RWPE1 (cell line): ENCODE data around the gene TMEM151A.

Experiments used
- CTCF ChIA-PET: fragments of 350-600 bp; sonication (Branson Sonifier 250); formaldehyde crosslinking; extraction: SDS; loops from one replicate; lab custom pipeline; 2021; lab: Yijun Ruan, JAX
- POLR2A ChIA-PET: fragments of 400-600 bp; formaldehyde crosslinking; extraction: SDS; loops from one replicate; lab custom pipeline; 2020; ENCODE audit warnings: antibody characterized with exemption; ENCODE audit not compliant: low non-redundant PET; lab: Yijun Ruan, JAX
- DNase-seq: peaks from one replicate; pipeline ENCODE4 v3.0.0; 2012; ENCODE audit warnings: low spot score
- H3K27ac ChIP-seq: fragments of 450-650 bp; 2 replicates; pipeline ENCODE4 v1.5.1; 2017
- TF ChIP-seq, protein P1 (sequence below): fragments of 450-650 bp; conservative IDR thresholded peaks from 2 replicates; pipeline ENCODE4 v1.5.1; 2017; ENCODE audit warnings: low read depth, mild to moderate bottlenecking

The TMEM151A gene

DNA sequence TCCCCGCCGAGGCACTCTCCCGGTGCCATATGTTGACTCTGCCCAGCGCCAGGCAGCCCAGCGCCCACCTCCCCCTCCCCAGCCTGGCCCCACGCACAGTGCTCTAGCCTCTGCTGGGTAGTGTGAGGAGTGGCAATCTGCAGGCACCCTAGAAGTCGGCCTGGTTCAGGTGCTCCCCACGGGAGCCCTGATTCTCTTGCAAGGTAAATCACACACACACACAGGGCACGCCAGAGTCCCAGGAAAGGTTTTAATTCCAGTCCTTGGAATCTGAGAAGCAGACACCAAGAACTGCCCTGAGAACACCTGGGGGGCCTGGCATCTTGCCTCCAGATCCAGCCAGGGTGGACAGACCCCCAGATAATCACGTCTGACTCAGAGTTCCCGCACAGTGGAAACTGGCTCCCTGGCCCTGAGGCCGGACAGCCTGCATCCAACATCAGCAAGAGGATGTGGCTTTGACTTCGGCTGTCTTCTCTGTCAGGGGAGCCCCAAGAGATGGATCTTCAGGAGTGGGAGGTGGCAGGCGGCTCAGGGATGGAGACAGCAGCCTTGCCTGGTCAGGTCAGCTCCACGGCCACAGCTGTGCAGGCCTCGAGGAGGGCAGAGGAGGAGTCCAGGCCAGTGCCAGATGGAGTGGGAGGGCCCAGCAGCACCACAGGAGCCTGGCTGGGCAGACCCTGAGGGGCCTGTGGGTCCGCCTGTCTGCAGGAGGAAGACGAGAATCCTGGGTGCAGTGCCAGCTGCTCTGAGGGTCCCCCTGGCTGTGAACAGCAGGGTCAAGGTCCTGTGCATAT, 45.6 kb downstream of the TMEM151A start:
- POLR2A ChIA-PET, result no interaction called here
- TF ChIP-seq, protein P1, sequence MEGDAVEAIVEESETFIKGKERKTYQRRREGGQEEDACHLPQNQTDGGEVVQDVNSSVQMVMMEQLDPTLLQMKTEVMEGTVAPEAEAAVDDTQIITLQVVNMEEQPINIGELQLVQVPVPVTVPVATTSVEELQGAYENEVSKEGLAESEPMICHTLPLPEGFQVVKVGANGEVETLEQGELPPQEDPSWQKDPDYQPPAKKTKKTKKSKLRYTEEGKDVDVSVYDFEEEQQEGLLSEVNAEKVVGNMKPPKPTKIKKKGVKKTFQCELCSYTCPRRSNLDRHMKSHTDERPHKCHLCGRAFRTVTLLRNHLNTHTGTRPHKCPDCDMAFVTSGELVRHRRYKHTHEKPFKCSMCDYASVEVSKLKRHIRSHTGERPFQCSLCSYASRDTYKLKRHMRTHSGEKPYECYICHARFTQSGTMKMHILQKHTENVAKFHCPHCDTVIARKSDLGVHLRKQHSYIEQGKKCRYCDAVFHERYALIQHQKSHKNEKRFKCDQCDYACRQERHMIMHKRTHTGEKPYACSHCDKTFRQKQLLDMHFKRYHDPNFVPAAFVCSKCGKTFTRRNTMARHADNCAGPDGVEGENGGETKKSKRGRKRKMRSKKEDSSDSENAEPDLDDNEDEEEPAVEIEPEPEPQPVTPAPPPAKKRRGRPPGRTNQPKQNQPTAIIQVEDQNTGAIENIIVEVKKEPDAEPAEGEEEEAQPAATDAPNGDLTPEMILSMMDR, result no peak

DNA sequence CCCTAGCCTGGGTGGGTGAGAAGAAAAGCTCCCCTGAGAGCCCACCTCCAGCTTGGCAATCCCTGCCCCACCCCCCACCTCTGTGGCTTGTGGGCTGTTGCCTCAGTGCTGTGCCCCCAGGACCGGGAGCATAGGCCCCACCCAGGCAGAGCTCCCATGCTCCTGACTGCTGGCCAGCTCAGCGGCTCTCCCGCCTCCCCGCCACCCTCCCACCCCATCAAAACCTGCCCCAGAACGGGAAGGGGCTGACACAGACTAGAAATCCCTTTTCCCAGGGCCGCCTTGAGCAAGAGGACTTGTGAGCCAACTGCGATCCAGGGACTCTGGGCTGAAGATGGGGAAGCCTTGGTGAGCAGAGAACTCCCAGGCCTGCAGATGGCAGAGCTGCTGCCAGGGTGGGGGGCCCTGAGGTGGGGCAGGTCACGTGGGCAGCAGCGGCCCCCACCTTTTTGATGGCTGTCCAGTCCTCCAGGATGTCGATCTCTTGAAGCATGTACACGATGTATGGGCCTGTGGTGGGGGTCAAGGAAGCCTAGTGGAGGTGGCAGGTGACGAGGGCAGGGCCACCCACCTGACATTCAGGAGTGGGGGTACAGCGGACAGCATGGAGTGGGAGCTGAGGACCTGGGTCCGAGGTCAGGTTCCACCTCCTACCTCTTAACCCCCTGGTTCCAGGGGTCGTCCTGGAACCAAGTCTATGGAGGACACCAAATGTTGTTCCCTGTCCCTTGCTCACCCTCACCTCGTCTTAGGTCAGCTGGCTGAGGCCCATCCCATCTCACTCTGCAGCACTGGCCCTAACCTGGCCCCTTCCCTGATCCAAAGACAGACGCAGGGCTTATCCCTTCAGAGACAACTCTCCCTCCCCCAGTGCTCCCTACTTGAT, 46.8 kb downstream of the TMEM151A start:
- DNase-seq, result no peak
- POLR2A ChIA-PET, result no interaction called here
- CTCF ChIA-PET, result interaction anchor here (0.6 to 2.7 kb wide), 5 partner anchors 16 to 798 kb away, joined by 3 to 18 read pairs (median 3); no protein-coding TSS in a partner anchor
- H3K27ac ChIP-seq, result peak overlapping the region; percentile 100
- TF ChIP-seq, protein P1, result no peak

More for the DNA sequence above, 45.6 kb downstream of the TMEM151A start:
- CTCF ChIA-PET, result interaction anchor here (1.1 to 2.7 kb wide), 2 partner anchors 25 to 33 kb away, joined by 4 to 18 read pairs; no protein-coding TSS in a partner anchor
- no peak for DNase-seq
- H3K27ac ChIP-seq, result peak overlapping the region; percentile 100

DNA sequence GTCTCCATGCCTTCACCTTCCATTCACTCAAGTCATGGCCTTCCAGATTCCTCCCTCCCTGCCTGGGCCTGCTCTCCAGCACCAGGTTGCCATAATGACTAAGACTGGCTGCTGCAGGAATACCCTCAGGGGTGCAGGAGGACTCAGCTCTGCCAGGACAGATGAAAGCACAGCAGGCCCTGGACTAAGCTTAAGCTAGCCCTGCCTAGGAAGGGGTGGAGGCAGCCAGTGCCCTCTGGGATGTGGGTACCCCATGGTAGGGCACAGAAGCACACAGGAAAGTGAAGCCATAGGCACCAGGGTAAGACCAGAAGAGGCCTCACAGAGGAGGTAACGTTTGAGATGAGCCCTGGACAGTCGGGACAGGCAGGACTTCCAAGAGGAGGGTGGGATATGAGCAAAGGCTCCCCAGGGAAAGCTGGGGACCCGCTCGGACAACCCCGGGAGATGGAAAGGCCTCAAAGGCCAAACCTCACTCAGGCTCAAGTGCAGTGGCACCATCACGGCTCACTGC, 47.5 kb downstream of the TMEM151A start:
- peak; percentile 96 for DNase-seq
- TF ChIP-seq, protein P1, result no peak
- peak overlapping the region; percentile 100 for H3K27ac ChIP-seq
- POLR2A ChIA-PET, result no interaction called here
- CTCF ChIA-PET, result interaction anchor here (0.5 to 2.7 kb wide), 5 partner anchors 16 to 799 kb away, joined by 3 to 18 read pairs (median 3); no protein-coding TSS in a partner anchor

DNA sequence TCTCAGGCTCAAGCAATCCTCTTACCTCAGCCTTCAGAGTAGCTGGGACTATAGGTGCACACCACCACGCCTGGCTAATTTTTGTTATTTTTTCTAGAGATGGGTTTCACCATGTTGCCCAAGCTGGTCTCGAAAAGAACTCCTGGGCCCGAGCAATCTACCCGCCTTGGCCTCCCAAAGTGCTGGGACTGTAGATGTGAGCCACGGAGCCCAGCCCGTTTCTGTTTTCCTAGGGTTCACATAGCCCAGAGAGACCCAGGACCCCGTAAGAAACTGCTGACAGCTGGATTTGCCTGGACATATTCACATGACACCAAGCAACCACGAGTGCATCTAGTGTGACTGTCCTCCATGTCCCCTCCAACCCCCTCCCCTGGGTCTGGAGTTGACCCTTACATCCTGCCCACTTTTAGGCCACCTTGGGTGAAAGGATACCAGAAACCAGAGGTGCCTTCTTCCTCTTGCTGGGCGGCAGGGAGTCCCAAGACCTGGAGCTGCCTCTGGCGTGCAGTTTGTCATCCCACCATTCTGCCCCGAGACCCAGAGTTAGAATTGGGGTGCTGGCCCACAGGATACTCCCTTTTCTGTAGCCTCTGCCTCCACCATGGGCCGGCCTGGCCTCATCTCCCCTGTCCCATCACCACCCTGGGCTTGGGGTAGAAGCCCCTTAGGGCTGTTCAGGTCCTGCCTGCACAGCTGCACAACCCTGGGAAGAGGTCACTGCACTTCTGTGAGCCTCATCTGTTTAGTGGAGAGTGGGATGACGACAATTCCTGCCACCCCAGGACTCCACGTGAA, 48.2 kb downstream of the TMEM151A start:
- peak overlapping the region; percentile 100 for H3K27ac ChIP-seq
- ChIA-PET POLR2A (no interaction called here), CTCF (interaction anchor here (0.5 to 2.7 kb wide), 4 partner anchors 28 to 799 kb away, joined by 3 to 18 read pairs (median 4); no protein-coding TSS in a partner anchor)
- DNase-seq, result no peak
- TF ChIP-seq, protein P1, result no peak

DNA sequence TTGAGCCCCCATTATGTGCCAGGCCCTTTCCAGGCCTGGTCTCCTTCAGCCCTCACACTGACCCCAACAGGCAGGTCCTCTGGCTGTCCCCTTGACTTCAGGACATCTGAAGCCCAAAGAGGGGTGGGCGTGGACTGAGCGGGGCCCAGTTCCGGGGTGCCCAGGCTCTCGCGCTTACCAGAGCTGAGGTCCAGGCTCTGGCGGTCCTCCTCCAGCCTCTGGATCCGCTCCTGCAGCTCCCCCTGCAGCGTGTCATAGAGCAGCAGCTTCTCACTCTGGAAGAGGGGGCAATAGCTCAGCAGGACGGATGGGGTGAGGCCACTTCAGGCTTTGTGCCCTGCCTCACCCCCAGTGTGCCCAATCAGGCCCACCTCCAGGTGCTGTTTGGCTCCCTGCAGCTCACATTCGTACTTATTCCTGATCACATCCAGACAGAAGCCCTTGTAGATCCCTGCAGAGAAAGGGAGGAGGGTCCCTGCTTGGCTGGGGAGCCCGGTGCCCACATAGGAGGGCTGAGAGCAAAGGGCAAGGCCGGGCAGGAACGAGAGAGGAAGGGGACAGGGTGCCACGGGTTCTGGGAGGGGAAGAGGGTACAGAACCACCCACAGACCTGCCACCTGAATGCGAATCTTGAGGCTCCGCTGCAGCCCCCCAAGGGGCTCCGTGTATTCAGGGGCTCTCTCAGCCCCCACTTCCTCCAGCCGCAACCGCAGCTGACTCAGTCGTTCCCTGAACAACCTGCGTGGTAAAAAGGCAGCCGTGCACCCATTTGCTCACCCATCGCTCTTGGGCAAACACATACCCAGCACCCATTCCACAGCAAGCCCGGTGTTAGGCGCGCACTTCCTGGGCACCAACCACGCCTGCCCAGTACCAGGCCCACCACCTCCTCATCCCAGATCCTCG, 49.2 kb downstream of the TMEM151A start:
- POLR2A ChIA-PET, result no interaction called here
- CTCF ChIA-PET, result interaction anchor here (0.6 kb wide), 1 partner anchor 29 kb away, joined by 4 read pairs; no protein-coding TSS in a partner anchor
- TF ChIP-seq, protein P1, result no peak
- peak overlapping the region; percentile 100 for H3K27ac ChIP-seq
- DNase-seq, result no peak
